Measurements from ENCODE around the gene KCNG3. TPM values are rescaled to one million over a fixed set of nuclear protein-coding genes. Genes with fewer than 3 reads are reported as not detected.

Gene KCNG3
- total RNA-seq, 1 experiment from 2014 or later, result not detected

DNA sequence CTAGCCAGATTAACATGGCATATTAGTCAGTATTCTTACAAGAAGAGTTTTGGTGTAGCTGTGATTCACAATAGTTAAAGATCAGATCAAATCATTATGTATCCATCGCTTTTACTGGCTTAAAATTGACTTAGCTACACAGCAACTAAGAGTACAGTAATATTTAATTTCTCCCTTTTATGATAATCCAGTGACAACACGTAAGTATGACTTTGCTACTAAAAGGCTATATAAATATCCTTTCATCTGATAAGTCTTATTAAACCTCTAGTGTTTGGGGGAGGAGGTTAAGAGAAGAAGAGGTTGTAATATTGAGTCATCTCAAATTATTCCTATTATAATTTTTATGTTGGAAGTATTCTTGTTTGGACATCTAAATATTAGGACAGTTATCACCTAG, 51.0 kb downstream of the KCNG3 start:
- Mint-ChIP-seq H3K9me3 (ENCODE audit: unreplicated experiment) (no peaks in the 10 kb centered on the region), H3K27me3 (ENCODE audit: insufficient read depth, unreplicated experiment) (peaks cover 23% of the 10 kb centered on the region), H3K36me3 (ENCODE audit: insufficient read depth, unreplicated experiment) (no peaks in the 10 kb centered on the region), H3K27ac (ENCODE audit: low read depth, unreplicated experiment) (no peak overlapping the region), H3K4me1 (ENCODE audit: insufficient read depth, unreplicated experiment) (no peaks in the 10 kb centered on the region), H3K4me3 (ENCODE audit: unreplicated experiment) (no peak overlapping the region)
- TF ChIP-seq, protein P1, sequence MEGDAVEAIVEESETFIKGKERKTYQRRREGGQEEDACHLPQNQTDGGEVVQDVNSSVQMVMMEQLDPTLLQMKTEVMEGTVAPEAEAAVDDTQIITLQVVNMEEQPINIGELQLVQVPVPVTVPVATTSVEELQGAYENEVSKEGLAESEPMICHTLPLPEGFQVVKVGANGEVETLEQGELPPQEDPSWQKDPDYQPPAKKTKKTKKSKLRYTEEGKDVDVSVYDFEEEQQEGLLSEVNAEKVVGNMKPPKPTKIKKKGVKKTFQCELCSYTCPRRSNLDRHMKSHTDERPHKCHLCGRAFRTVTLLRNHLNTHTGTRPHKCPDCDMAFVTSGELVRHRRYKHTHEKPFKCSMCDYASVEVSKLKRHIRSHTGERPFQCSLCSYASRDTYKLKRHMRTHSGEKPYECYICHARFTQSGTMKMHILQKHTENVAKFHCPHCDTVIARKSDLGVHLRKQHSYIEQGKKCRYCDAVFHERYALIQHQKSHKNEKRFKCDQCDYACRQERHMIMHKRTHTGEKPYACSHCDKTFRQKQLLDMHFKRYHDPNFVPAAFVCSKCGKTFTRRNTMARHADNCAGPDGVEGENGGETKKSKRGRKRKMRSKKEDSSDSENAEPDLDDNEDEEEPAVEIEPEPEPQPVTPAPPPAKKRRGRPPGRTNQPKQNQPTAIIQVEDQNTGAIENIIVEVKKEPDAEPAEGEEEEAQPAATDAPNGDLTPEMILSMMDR (IDR thresholded peaks at IDR 0.05; ENCODE audit: unreplicated experiment), result no peak
- intact Hi-C loops (cut with micrococcal nuclease), result no loop called here
- ChIA-PET CTCF (interaction anchor here (0.6 kb wide), 1 partner anchor 34 kb away, joined by 3 read pairs; no protein-coding TSS in a partner anchor), POLR2A (interaction anchor here (1.0 kb wide), 1 partner anchor 11 kb away, joined by 3 read pairs; no protein-coding TSS in a partner anchor)
- no TSS peak for BruUV-seq (replicated peaks)
- DNase-seq (ENCODE audit: unreplicated experiment), result no peak

DNA sequence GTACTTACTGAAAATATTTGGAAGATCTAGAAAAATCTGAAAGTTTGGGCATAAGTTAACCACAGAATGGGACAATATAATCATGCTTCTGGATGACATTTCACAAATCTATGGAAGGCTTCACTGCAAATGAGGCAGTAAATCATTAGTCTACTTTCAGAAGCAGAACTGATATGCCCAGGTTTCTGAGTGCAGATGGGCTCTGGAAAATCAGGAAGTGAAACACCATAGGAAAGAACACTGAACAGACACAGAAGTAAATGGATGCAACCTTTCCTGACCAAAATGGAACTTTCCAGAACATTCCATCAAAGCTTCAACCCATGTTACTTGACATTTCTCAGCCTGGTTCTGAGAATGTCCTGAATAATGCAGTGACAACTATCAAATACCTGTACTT, 55.1 kb downstream of the KCNG3 start:
- ChIA-PET POLR2A (no interaction called here), CTCF (no interaction called here)
- BruUV-seq (replicated peaks), result no TSS peak
- TF ChIP-seq, protein P1 (IDR thresholded peaks at IDR 0.05; ENCODE audit: unreplicated experiment), result no peak
- H3K4me3 Mint-ChIP-seq (ENCODE audit: unreplicated experiment), result no peak overlapping the region
- peaks cover 14% of the 10 kb centered on the region for H3K27me3 Mint-ChIP-seq (ENCODE audit: insufficient read depth, unreplicated experiment)
- no peak for DNase-seq (ENCODE audit: unreplicated experiment)
- H3K36me3 Mint-ChIP-seq (ENCODE audit: insufficient read depth, unreplicated experiment), result no peaks in the 10 kb centered on the region
- intact Hi-C loops (cut with micrococcal nuclease), result no loop called here
- no peak overlapping the region for H3K27ac Mint-ChIP-seq (ENCODE audit: low read depth, unreplicated experiment)
- no peaks in the 10 kb centered on the region for H3K4me1 Mint-ChIP-seq (ENCODE audit: insufficient read depth, unreplicated experiment)
- H3K9me3 Mint-ChIP-seq (ENCODE audit: unreplicated experiment), result no peaks in the 10 kb centered on the region

DNA sequence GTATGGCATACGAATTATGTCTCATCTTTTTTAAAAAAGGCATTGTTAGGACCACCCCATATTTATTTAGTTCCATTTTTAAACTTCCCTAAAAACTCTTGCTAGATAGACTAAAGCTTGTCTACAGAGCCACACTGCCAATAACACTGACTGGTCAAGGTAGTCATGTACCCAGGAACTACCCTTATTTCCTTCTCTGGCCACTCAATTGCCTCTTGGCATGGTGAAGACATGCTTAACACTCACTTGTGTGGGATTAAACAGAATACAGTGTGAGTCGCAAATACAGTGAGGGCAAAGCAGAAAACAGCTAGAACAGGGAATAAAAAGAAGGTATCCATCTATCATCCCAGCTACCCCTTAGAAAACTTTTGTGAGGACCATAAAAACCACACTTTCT, 57.4 kb downstream of the KCNG3 start:
- no peaks in the 10 kb centered on the region for H3K36me3 Mint-ChIP-seq (ENCODE audit: insufficient read depth, unreplicated experiment)

DNA sequence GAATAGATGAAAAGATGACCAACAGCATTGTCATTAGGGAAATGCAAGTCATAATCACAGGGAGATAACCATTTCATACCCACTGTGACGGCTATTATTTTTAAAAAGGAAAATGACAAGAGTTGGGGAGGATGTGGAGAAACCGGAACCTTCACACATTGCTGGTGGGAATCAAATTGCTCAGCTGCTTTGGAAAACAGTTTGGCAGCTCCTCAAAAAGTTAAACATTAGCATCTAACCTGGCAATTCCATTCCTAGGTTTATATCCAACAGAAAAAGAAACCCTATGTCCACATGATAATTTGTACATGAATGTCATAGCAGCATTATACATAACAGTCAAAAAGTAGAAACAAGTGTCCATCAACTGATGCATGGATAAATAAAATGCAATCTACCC, 58.2 kb downstream of the KCNG3 start:
- CTCF ChIA-PET, result interaction anchor here (0.6 to 1.0 kb wide), 2 partner anchors 60 to 223 kb away, joined by 3 to 5 read pairs; no protein-coding TSS in a partner anchor
- H3K27ac Mint-ChIP-seq (ENCODE audit: low read depth, unreplicated experiment), result no peak overlapping the region

More for the DNA sequence above, 57.4 kb downstream of the KCNG3 start:
- H3K4me1 Mint-ChIP-seq (ENCODE audit: insufficient read depth, unreplicated experiment), result no peaks in the 10 kb centered on the region
- no peak overlapping the region for H3K4me3 Mint-ChIP-seq (ENCODE audit: unreplicated experiment)
- H3K9me3 Mint-ChIP-seq (ENCODE audit: unreplicated experiment), result no peaks in the 10 kb centered on the region
- BruUV-seq (replicated peaks), result no TSS peak
- TF ChIP-seq, protein P1 (IDR thresholded peaks at IDR 0.05; ENCODE audit: unreplicated experiment), result no peak
- ChIA-PET POLR2A (no interaction called here), CTCF (interaction anchor here (0.6 kb wide), 1 partner anchor 223 kb away, joined by 5 read pairs; no protein-coding TSS in a partner anchor)
- no peak overlapping the region for H3K27ac Mint-ChIP-seq (ENCODE audit: low read depth, unreplicated experiment)
- intact Hi-C loops (cut with micrococcal nuclease), result no loop called here
- no peaks in the 10 kb centered on the region for H3K27me3 Mint-ChIP-seq (ENCODE audit: insufficient read depth, unreplicated experiment)
- no peak for DNase-seq (ENCODE audit: unreplicated experiment)

More for the DNA sequence above, 58.2 kb downstream of the KCNG3 start:
- H3K9me3 Mint-ChIP-seq (ENCODE audit: unreplicated experiment), result no peaks in the 10 kb centered on the region
- no peaks in the 10 kb centered on the region for H3K4me1 Mint-ChIP-seq (ENCODE audit: insufficient read depth, unreplicated experiment)
- DNase-seq (ENCODE audit: unreplicated experiment), result no peak
- H3K27me3 Mint-ChIP-seq (ENCODE audit: insufficient read depth, unreplicated experiment), result no peaks in the 10 kb centered on the region
- no peak overlapping the region for H3K4me3 Mint-ChIP-seq (ENCODE audit: unreplicated experiment)
- H3K36me3 Mint-ChIP-seq (ENCODE audit: insufficient read depth, unreplicated experiment), result no peaks in the 10 kb centered on the region
- POLR2A ChIA-PET, result no interaction called here
- no TSS peak for BruUV-seq (replicated peaks)
- TF ChIP-seq, protein P1 (IDR thresholded peaks at IDR 0.05; ENCODE audit: unreplicated experiment), result no peak
- intact Hi-C loops (cut with micrococcal nuclease), result no loop called here
